ENCODE measurements around the gene ELP2. TPM values are rescaled to one million over a fixed set of nuclear protein-coding genes. Genes with fewer than 3 reads are reported as not detected.

ELP2 gene
- total RNA-seq, 1 experiment from 2014 or later = 137 TPM

DNA sequence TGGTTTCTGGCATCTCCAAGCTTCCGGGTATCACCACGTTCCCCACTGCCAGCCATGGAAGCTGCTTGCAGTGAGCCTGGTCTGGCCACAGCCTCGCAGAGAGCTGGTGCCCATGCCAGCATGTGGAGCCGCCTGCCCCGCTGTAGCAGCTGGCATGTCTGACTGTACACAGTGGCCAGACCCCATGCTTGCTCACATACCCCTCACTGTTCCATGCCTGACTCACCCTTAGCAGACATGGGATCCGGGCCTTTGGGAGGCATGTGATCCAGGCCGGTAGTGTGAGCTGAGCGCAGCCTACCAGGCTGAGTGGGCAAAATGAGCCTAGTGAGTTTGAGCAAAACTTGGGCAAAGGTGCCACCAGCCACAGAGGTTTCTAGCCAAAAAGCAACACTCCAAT lies 43.5 kb upstream of the ELP2 start:
- Histone ChIP-seq H3K56ac (ENCODE audit: insufficient read length, low read depth, low read length) (no peak overlapping the region), H3K14ac (ENCODE audit: insufficient read depth, low read length) (no peak overlapping the region)
- H3K36me3 Mint-ChIP-seq (ENCODE audit: insufficient read depth in 1 of 3, low read depth in 3 of 3) = peaks cover 0 to 2% (median under 1%) of the 10 kb centered on the region in 3 experiments; a peak in 2 of 7 replicates

More for the DNA sequence above, 43.5 kb upstream of the ELP2 start:
- H3K79me1 ChIP-seq (ENCODE audit: insufficient read depth, low read depth, low read length, poor library complexity, severe bottlenecking) = no peaks in the 10 kb centered on the region
- Mint-ChIP-seq H3K9me3 (peaks cover under 1 to 1% of the 10 kb centered on the region in 2 experiments; a peak in 2 of 5 replicates), H3K27ac (no peak overlapping the region), H3K4me1 (no peaks in the 10 kb centered on the region), H3K4me3 (no peak overlapping the region), H3K27me3 (ENCODE audit: low read depth) (peaks cover 4% of the 10 kb centered on the region)
- no peak overlapping the region for H2BK12ac ChIP-seq (ENCODE audit: insufficient read length, low read depth, low read length)
- WGBS (ENCODE audit: extremely low coverage, insufficient read length, low lambda C conversion rate) = no CpG with 5 or more reads among the region's 8 CpGs
- no peak overlapping the region for H2BK5ac ChIP-seq (ENCODE audit: insufficient read length, low read length)
- H2BK20ac ChIP-seq (ENCODE audit: low read depth, low read length, poor library complexity, severe bottlenecking) = no peak overlapping the region
- H3K79me2 ChIP-seq (ENCODE audit: insufficient read depth, low read length) = no peaks in the 10 kb centered on the region
- H3K4me2 ChIP-seq (ENCODE audit: insufficient read depth, insufficient read length, low read length) = no peak overlapping the region
- H3K4ac ChIP-seq (ENCODE audit: low read depth, low read length) = no peak overlapping the region
- no peak for DNase-seq
- H3K23ac ChIP-seq (ENCODE audit: insufficient read length, low read depth, low read length) = no peak overlapping the region
- no peaks in the 10 kb centered on the region for H4K20me1 ChIP-seq (ENCODE audit: control insufficient read depth, insufficient read depth, insufficient read length)
- H4K8ac ChIP-seq (replicated peaks; ENCODE audit: insufficient read length, low read depth, low read length) = no peak overlapping the region
- H3K23me2 ChIP-seq (ENCODE audit: insufficient read length, low read depth, low read length, poor library complexity, severe bottlenecking) = no peaks in the 10 kb centered on the region
- no peak overlapping the region for H2BK15ac ChIP-seq (ENCODE audit: low read depth, low read length)
- H4K91ac ChIP-seq (ENCODE audit: insufficient read length, low read depth, low read length) = no peak overlapping the region
- no peak overlapping the region for H3K18ac ChIP-seq (ENCODE audit: insufficient read length, low read depth, low read length)
- no peak overlapping the region for H3K27ac ChIP-seq (ENCODE audit: insufficient read length, low read depth, low read length)
- TF ChIP-seq, protein P1, sequence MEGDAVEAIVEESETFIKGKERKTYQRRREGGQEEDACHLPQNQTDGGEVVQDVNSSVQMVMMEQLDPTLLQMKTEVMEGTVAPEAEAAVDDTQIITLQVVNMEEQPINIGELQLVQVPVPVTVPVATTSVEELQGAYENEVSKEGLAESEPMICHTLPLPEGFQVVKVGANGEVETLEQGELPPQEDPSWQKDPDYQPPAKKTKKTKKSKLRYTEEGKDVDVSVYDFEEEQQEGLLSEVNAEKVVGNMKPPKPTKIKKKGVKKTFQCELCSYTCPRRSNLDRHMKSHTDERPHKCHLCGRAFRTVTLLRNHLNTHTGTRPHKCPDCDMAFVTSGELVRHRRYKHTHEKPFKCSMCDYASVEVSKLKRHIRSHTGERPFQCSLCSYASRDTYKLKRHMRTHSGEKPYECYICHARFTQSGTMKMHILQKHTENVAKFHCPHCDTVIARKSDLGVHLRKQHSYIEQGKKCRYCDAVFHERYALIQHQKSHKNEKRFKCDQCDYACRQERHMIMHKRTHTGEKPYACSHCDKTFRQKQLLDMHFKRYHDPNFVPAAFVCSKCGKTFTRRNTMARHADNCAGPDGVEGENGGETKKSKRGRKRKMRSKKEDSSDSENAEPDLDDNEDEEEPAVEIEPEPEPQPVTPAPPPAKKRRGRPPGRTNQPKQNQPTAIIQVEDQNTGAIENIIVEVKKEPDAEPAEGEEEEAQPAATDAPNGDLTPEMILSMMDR (conservative IDR thresholded peaks at IDR 0.05) = no peak
- H2BK120ac ChIP-seq (ENCODE audit: low read depth, low read length, poor library complexity, severe bottlenecking) = no peak overlapping the region
- no peak overlapping the region for H2AK5ac ChIP-seq (ENCODE audit: insufficient read length, low read length)
- H4K5ac ChIP-seq (ENCODE audit: insufficient read length, low read depth, low read length) = no peak overlapping the region
- no peak overlapping the region for H3T11ph ChIP-seq (ENCODE audit: low read length)
- H2AFZ ChIP-seq (ENCODE audit: low read length) = no peak overlapping the region
- H3K4me1 ChIP-seq (ENCODE audit: insufficient read depth, low read length) = no peaks in the 10 kb centered on the region
- no peaks in the 10 kb centered on the region for H3K27me3 ChIP-seq (ENCODE audit: insufficient read depth, low read length)
- no peaks in the 10 kb centered on the region for H3K9me3 ChIP-seq (ENCODE audit: control insufficient read depth, low read depth, low read length)
- H3K9ac ChIP-seq (ENCODE audit: extremely low read depth, insufficient read length, low read length) = no peak overlapping the region
